GM18505 (cell line): ENCODE data around the gene NAPB.

Experiments used
- ATAC-seq: cut with Tn5 transposase; IDR thresholded peaks from one replicate; pipeline ENCODE4 v1.9.1; 2021; ENCODE audit not compliant: unreplicated experiment
- POLR2A ChIP-seq: IDR thresholded peaks from 4 replicates; pipeline ENCODE4 v1.6.1; 2011; ENCODE audit warnings: borderline replicate concordance; ENCODE audit not compliant: insufficient read depth, insufficient read length; ENCODE audit errors: extremely low read depth

The NAPB gene

GRCh38 chr20:23409800-23410199 is 11.5 kb downstream of the NAPB start:
- no peak for TF ChIP-seq POLR2A
- no peak for ATAC-seq

- no peak for ATAC-seq
- no peak for TF ChIP-seq POLR2A
These were observed 12.3 kb downstream of the NAPB start for GRCh38 chr20:23408957-23409356.

GRCh38 chr20:23407781-23408464 is 13.4 kb downstream of the NAPB start:
- no peak for ATAC-seq
- no peak for TF ChIP-seq POLR2A

- no peak for TF ChIP-seq POLR2A
These were observed 14.4 kb downstream of the NAPB start for GRCh38 chr20:23406880-23407279.

GRCh38 chr20:23404196-23404595 is 17.1 kb downstream of the NAPB start:
- TF ChIP-seq POLR2A = no peak
- ATAC-seq = no peak

More at GRCh38 chr20:23406880-23407279, 14.4 kb downstream of the NAPB start:
- no peak for ATAC-seq

- no peak for TF ChIP-seq POLR2A
- no peak for ATAC-seq
These were observed 17.5 kb downstream of the NAPB start for GRCh38 chr20:23403751-23404150.

GRCh38 chr20:23401051-23401450 is 20.2 kb downstream of the NAPB start:
- ATAC-seq = no peak
- TF ChIP-seq POLR2A = no peak

- TF ChIP-seq POLR2A = no peak
- peak; percentile 51 for ATAC-seq
These were observed 21.6 kb downstream of the NAPB start for GRCh38 chr20:23399568-23400241.

- no peak for TF ChIP-seq POLR2A
- no peak for ATAC-seq
These were observed 23.3 kb downstream of the NAPB start for GRCh38 chr20:23397961-23398360.

GRCh38 chr20:23396950-23397627 is 24.2 kb downstream of the NAPB start:
- no peak for ATAC-seq
- no peak for TF ChIP-seq POLR2A

- no peak for ATAC-seq
- no peak for TF ChIP-seq POLR2A
These were observed 27.1 kb downstream of the NAPB start for GRCh38 chr20:23393996-23394775.

- no peak for TF ChIP-seq POLR2A
- no peak for ATAC-seq
These were observed 29.5 kb downstream of the NAPB start for GRCh38 chr20:23391707-23392310.
